GM12872 (cell line): ENCODE results near the gene ARHGAP15.

Experiments
- CTCF ChIP-seq: IDR thresholded peaks from 3 replicates; pipeline ENCODE4 v1.5.1; 2011; ENCODE audit warnings: low read depth, mild to moderate bottlenecking, low read length, moderate library complexity; ENCODE audit not compliant: insufficient read depth

ARHGAP15 gene

GRCh38 chr2:143674051-143674450, 544.8 kb downstream of the ARHGAP15 start:
- no peak for TF ChIP-seq CTCF

GRCh38 chr2:143675021-143675420, 545.8 kb downstream of the ARHGAP15 start:
- no peak for TF ChIP-seq CTCF

GRCh38 chr2:143679617-143680016, 550.4 kb downstream of the ARHGAP15 start:
- no peak for TF ChIP-seq CTCF

GRCh38 chr2:143680885-143681405, 551.7 kb downstream of the ARHGAP15 start:
- TF ChIP-seq CTCF: no peak

GRCh38 chr2:143682436-143683055, 553.3 kb downstream of the ARHGAP15 start:
- TF ChIP-seq CTCF: no peak

- TF ChIP-seq CTCF: no peak
These were observed 554.8 kb downstream of the ARHGAP15 start for GRCh38 chr2:143683977-143684376.

GRCh38 chr2:143684551-143685320, 555.5 kb downstream of the ARHGAP15 start:
- no peak for TF ChIP-seq CTCF
